HepG2 (cell line): ENCODE results near the gene MYO5B. TPM values are rescaled to one million over a fixed set of nuclear protein-coding genes. Genes with fewer than 3 reads are reported as not detected.

Experiments
- ATRX ChIP-seq: sonication (generic); formaldehyde crosslinking; IDR thresholded peaks from 2 replicates; pipeline ENCODE4 v1.4.0; 2020; ENCODE audit warnings: missing genetic modification reagents, borderline replicate concordance
- CBFB ChIP-seq: sonication (generic); formaldehyde crosslinking; IDR thresholded peaks from 2 replicates; pipeline ENCODE4 v1.4.0; 2020; ENCODE audit warnings: missing genetic modification reagents
- CCAR2 ChIP-seq: fragments of 200-400 bp; formaldehyde crosslinking; optimal IDR thresholded peaks from 2 replicates; pipeline ENCODE3; 2018; ENCODE audit warnings: low read depth, mild to moderate bottlenecking, low read length, moderate library complexity
- GTF2F1 ChIP-seq: fragments of 150-350 bp; IDR thresholded peaks from 2 replicates; pipeline ENCODE4 v1.6.1; 2014; ENCODE audit warnings: low read length
- HNRNPK ChIP-seq: fragments of 200-400 bp; formaldehyde crosslinking; IDR thresholded peaks from 2 replicates; pipeline ENCODE4 v1.6.1; 2018; ENCODE audit warnings: low read length, low read depth, moderate library complexity, mild to moderate bottlenecking; ENCODE audit not compliant: poor library complexity, severe bottlenecking
- HNRNPL ChIP-seq: fragments of 200-400 bp; formaldehyde crosslinking; IDR thresholded peaks from 2 replicates; pipeline ENCODE4 v1.6.1; 2017; ENCODE audit warnings: mild to moderate bottlenecking, low read depth, low read length
- MXD4 ChIP-seq: IDR thresholded peaks from 2 replicates; pipeline ENCODE4 v1.6.1; 2016; ENCODE audit warnings: mild to moderate bottlenecking, missing biosample characterization, missing genetic modification reagents
- NCOA2 ChIP-seq: sonication (generic); formaldehyde crosslinking; IDR thresholded peaks from 2 replicates; pipeline ENCODE4 v1.8.0; 2022; ENCODE audit warnings: inconsistent platforms
- NR2F1 ChIP-seq, 2 experiments: fragments of 450-650 bp in 1 of 2; formaldehyde crosslinking in 1 of 2; IDR thresholded peaks; 2 replicates each; pipeline versions ENCODE4 v1.5.0 to v1.6.1; 2016 to 2020; ENCODE audit warnings: mild to moderate bottlenecking in 1 of 2, missing compliant biosample characterization in 1 of 2, missing genetic modification reagents in 1 of 2, moderate library complexity in 1 of 2
- RAD21 ChIP-seq: fragments of 450-650 bp; formaldehyde crosslinking; IDR thresholded peaks from 2 replicates; pipeline ENCODE4 v1.5.0; 2020; ENCODE audit warnings: mild to moderate bottlenecking
- SOX6 ChIP-seq, 2 experiments: fragments of 450-650 bp in 1 of 2; sonication (generic) in 1 of 2; formaldehyde crosslinking in 1 of 2; IDR thresholded peaks; 2 replicates each; pipeline versions ENCODE4 v1.4.0 to v1.6.1; 2017 to 2020; ENCODE audit warnings: antibody characterized with exemption in 1 of 2, mild to moderate bottlenecking in 1 of 2, missing genetic modification reagents in 1 of 2
- SUZ12 ChIP-seq: fragments of 150-350 bp; IDR thresholded peaks from 2 replicates; pipeline ENCODE4 v1.6.1; 2014; ENCODE audit warnings: low read depth, low read length
- TCF7 ChIP-seq: sonication (generic); IDR thresholded peaks from 2 replicates; pipeline ENCODE4 v1.6.1; 2016; ENCODE audit warnings: antibody characterized with exemption, low read depth
- TOE1 ChIP-seq: sonication (generic); formaldehyde crosslinking; IDR thresholded peaks from 2 replicates; pipeline ENCODE4 v1.4.0; 2020; ENCODE audit warnings: mild to moderate bottlenecking, missing genetic modification reagents
- ZBTB39 ChIP-seq: sonication (generic); formaldehyde crosslinking; IDR thresholded peaks from 2 replicates; pipeline ENCODE4 v1.5.0; 2020; ENCODE audit warnings: missing genetic modification reagents
- ZHX2 ChIP-seq, 2 experiments: sonication (generic) in 1 of 2; formaldehyde crosslinking in 1 of 2; IDR thresholded peaks; 2 replicates each; pipeline versions ENCODE4 v1.6.1 to v1.9.0; 2014 to 2022; ENCODE audit warnings: antibody characterized with exemption in 1 of 2, borderline replicate concordance in 1 of 2, inconsistent platforms in 1 of 2, low read depth in 1 of 2, missing genetic modification reagents in 1 of 2
- ZNF124 ChIP-seq: sonication (generic); formaldehyde crosslinking; IDR thresholded peaks from 2 replicates; pipeline ENCODE4 v1.4.0; 2020; ENCODE audit warnings: missing genetic modification reagents
- ZNF547 ChIP-seq: sonication (generic); formaldehyde crosslinking; IDR thresholded peaks from 2 replicates; pipeline ENCODE4 v1.5.1; 2020; ENCODE audit warnings: mild to moderate bottlenecking, missing genetic modification reagents
- ZNF605 ChIP-seq: sonication (generic); formaldehyde crosslinking; IDR thresholded peaks from 2 replicates; pipeline ENCODE4 v1.8.0; 2022; ENCODE audit warnings: mild to moderate bottlenecking, missing genetic modification reagents
- ZNF773 ChIP-seq: sonication (generic); formaldehyde crosslinking; IDR thresholded peaks from 2 replicates; pipeline ENCODE4 v1.4.0; 2020; ENCODE audit warnings: missing genetic modification reagents, borderline replicate concordance
- ZNF784 ChIP-seq: sonication (generic); formaldehyde crosslinking; IDR thresholded peaks from 2 replicates; pipeline ENCODE4 v1.5.1; 2020; ENCODE audit warnings: missing genetic modification reagents, mild to moderate bottlenecking, borderline replicate concordance
- polyA plus RNA-seq, 8 experiments: library from polyadenylated mRNA; depleted of rRNA in 3 of 8; stranded (reverse) in 7 of 8; unstranded in 1 of 8; fragments of >200 nt; fragmentation: Illumina TruSeq in 4 of 8; extraction: Trizol in 4 of 8; gene quantifications; 2 replicates each; pipeline versions ENCODE4 v1.2.1 to v1.2.3, GENCODE V29; 2011 to 2016; ENCODE audit warnings: low read depth in 4 of 8, missing spikeins in 1 of 8, mixed read lengths in 1 of 8; ENCODE audit not compliant: insufficient read depth in 1 of 8
- total RNA-seq, 5 experiments: library from RNA; depleted of rRNA; stranded (reverse); fragments of >200 nt; fragmentation: Illumina TruSeq; extraction: Trizol; gene quantifications; 2 replicates each; pipeline ENCODE4 v1.2.3, GENCODE V29; 2016; ENCODE audit warnings: low read depth in 1 of 5

Gene MYO5B
- total and polyA plus RNA-seq, 2 of the 13 experiments (the other 11 are each of a cell fraction or from before 2014, with no cell fraction given): 13.1 to 24.0 TPM

- TF ChIP-seq ZBTB39 (CRISPR knock-in tag) (no peak), NCOA2 (CRISPR knock-in tag) (no peak), ZNF547 (CRISPR knock-in tag) (no peak), GTF2F1 (no peak), ZHX2 (IDR thresholded peaks at IDR 0.05; ENCODE audit: low read depth) (no peak), ZHX2 (CRISPR knock-in tag; IDR thresholded peaks at IDR 0.05; ENCODE audit: borderline replicate concordance) (no peak), CCAR2 (no peak), HNRNPL (no peak), NR2F1 (CRISPR knock-in tag; IDR thresholded peaks at IDR 0.05) (no peak), TCF7 (peak; percentile 9; the same call in 1 of the 2 replicates), ZNF784 (CRISPR knock-in tag) (no peak), SUZ12 (no peak), RAD21 (CRISPR knock-in tag) (no peak), ATRX (no peak), CBFB (CRISPR knock-in tag) (no peak), ZNF605 (CRISPR knock-in tag) (no peak), ZNF124 (CRISPR knock-in tag) (0 out of 2 replicates have a peak, but pooled peaks have one; percentile 41), MXD4 (CRISPR knock-in tag) (no peak), TOE1 (CRISPR knock-in tag) (no peak), ZNF773 (CRISPR knock-in tag) (no peak), HNRNPK (no peak), SOX6 (IDR thresholded peaks at IDR 0.05) (no peak), SOX6 (CRISPR knock-in tag; IDR thresholded peaks at IDR 0.05) (peak; percentile 65)
These were observed 104.3 kb downstream of the MYO5B start (continued) for GRCh38 chr18:50090370-50091312.
